BLaER1 (cell line): ENCODE data around the gene ROR1.

ENCODE experiments used
- H3K27ac ChIP-seq: shearing (Covaris generic); formaldehyde crosslinking; 2 replicates; pipeline ENCODE4 v1.8.1; 2022
- H3K27me3 ChIP-seq: shearing (Covaris generic); formaldehyde crosslinking; 2 replicates; pipeline ENCODE4 v1.8.1; 2022
- H3K36me3 ChIP-seq: shearing (Covaris generic); formaldehyde crosslinking; 2 replicates; pipeline ENCODE4 v1.8.1; 2022
- H3K4me1 ChIP-seq: shearing (Covaris generic); formaldehyde crosslinking; 2 replicates; pipeline ENCODE4 v1.8.1; 2022
- H3K4me2 ChIP-seq: shearing (Covaris generic); formaldehyde crosslinking; 2 replicates; pipeline ENCODE4 v1.8.1; 2022
- H3K4me3 ChIP-seq: shearing (Covaris generic); formaldehyde crosslinking; 2 replicates; pipeline ENCODE4 v1.8.1; 2022
- H3K9ac ChIP-seq: shearing (Covaris generic); formaldehyde crosslinking; 2 replicates; pipeline ENCODE4 v1.8.1; 2022
- H3K9me3 ChIP-seq: shearing (Covaris generic); formaldehyde crosslinking; 2 replicates; pipeline ENCODE4 v1.8.1; 2022
- H4K20me1 ChIP-seq: shearing (Covaris generic); formaldehyde crosslinking; 2 replicates; pipeline ENCODE4 v1.8.1; 2022
- Cebpa-rat ChIP-seq: shearing (Covaris generic); IDR thresholded peaks from 2 replicates; pipeline ENCODE4 v1.8.1; 2022

Gene ROR1

GRCh38 chr1:63789856-63790605 lies 16.2 kb downstream of the ROR1 start:
- H3K27me3 ChIP-seq: no peaks in the 10 kb centered on the region
- no peak for TF ChIP-seq Cebpa-rat
- no peak overlapping the region for H3K4me3 ChIP-seq
- no peak overlapping the region for H3K27ac ChIP-seq
- H3K4me1 ChIP-seq: peaks cover 11% of the 10 kb centered on the region
- no peak overlapping the region for H3K4me2 ChIP-seq
- H3K9ac ChIP-seq: no peak overlapping the region
- H3K9me3 ChIP-seq: no peaks in the 10 kb centered on the region
- H4K20me1 ChIP-seq: peaks cover 8% of the 10 kb centered on the region; the same call in 1 of the 2 replicates
- no peaks in the 10 kb centered on the region for H3K36me3 ChIP-seq

- Histone ChIP-seq H3K27me3 (no peaks in the 10 kb centered on the region), H3K9me3 (no peaks in the 10 kb centered on the region), H4K20me1 (peaks cover 15% of the 10 kb centered on the region; the same call in 1 of the 2 replicates), H3K36me3 (no peaks in the 10 kb centered on the region), H3K4me1 (peaks cover 11% of the 10 kb centered on the region), H3K4me3 (no peak overlapping the region), H3K4me2 (no peak overlapping the region), H3K9ac (no peak overlapping the region), H3K27ac (no peak overlapping the region)
- no peak for TF ChIP-seq Cebpa-rat
These were observed 17.2 kb downstream of the ROR1 start for GRCh38 chr1:63790989-63791388.

GRCh38 chr1:63792152-63792551 lies 18.3 kb downstream of the ROR1 start:
- TF ChIP-seq Cebpa-rat: no peak
- Histone ChIP-seq H3K36me3 (no peaks in the 10 kb centered on the region), H3K4me3 (no peak overlapping the region), H3K4me2 (peak overlapping the region; percentile 16; the same call in 1 of the 2 replicates), H3K4me1 (peaks cover 11% of the 10 kb centered on the region), H3K27ac (no peak overlapping the region), H3K9me3 (no peaks in the 10 kb centered on the region), H4K20me1 (peaks cover 20% of the 10 kb centered on the region; the same call in 1 of the 2 replicates), H3K27me3 (no peaks in the 10 kb centered on the region), H3K9ac (no peak overlapping the region)

- no peak overlapping the region for H3K27ac ChIP-seq
- H3K4me3 ChIP-seq: no peak overlapping the region
- H3K27me3 ChIP-seq: no peaks in the 10 kb centered on the region
- H3K4me1 ChIP-seq: peaks cover 11% of the 10 kb centered on the region
- peaks cover 31% of the 10 kb centered on the region; the same call in 1 of the 2 replicates for H4K20me1 ChIP-seq
- no peaks in the 10 kb centered on the region for H3K9me3 ChIP-seq
- H3K36me3 ChIP-seq: no peaks in the 10 kb centered on the region
- H3K4me2 ChIP-seq: no peak overlapping the region
- TF ChIP-seq Cebpa-rat: no peak
- no peak overlapping the region for H3K9ac ChIP-seq
These were observed 20.0 kb downstream of the ROR1 start for GRCh38 chr1:63793741-63794240.

- H4K20me1 ChIP-seq: peaks cover 31% of the 10 kb centered on the region; the same call in 1 of the 2 replicates
- no peak overlapping the region for H3K27ac ChIP-seq
- no peaks in the 10 kb centered on the region for H3K9me3 ChIP-seq
- no peaks in the 10 kb centered on the region for H3K27me3 ChIP-seq
- H3K4me2 ChIP-seq: no peak overlapping the region
- TF ChIP-seq Cebpa-rat: no peak
- H3K4me3 ChIP-seq: no peak overlapping the region
- H3K9ac ChIP-seq: no peak overlapping the region
- peaks cover 11% of the 10 kb centered on the region for H3K4me1 ChIP-seq
- H3K36me3 ChIP-seq: no peaks in the 10 kb centered on the region
These were observed 20.5 kb downstream of the ROR1 start for GRCh38 chr1:63794354-63794753.

GRCh38 chr1:63794939-63795378 lies 21.1 kb downstream of the ROR1 start:
- no peak overlapping the region for H3K9ac ChIP-seq
- peaks cover 31% of the 10 kb centered on the region; the same call in 1 of the 2 replicates for H4K20me1 ChIP-seq
- H3K4me2 ChIP-seq: no peak overlapping the region
- peaks cover 11% of the 10 kb centered on the region for H3K4me1 ChIP-seq
- H3K4me3 ChIP-seq: no peak overlapping the region
- H3K27me3 ChIP-seq: no peaks in the 10 kb centered on the region
- H3K27ac ChIP-seq: no peak overlapping the region
- H3K36me3 ChIP-seq: no peaks in the 10 kb centered on the region
- TF ChIP-seq Cebpa-rat: no peak
- H3K9me3 ChIP-seq: no peaks in the 10 kb centered on the region

GRCh38 chr1:63795455-63795854 lies 21.6 kb downstream of the ROR1 start:
- H3K4me1 ChIP-seq: peaks cover 11% of the 10 kb centered on the region
- no peak overlapping the region for H3K4me2 ChIP-seq
- no peak for TF ChIP-seq Cebpa-rat
- H3K36me3 ChIP-seq: no peaks in the 10 kb centered on the region
- no peaks in the 10 kb centered on the region for H3K9me3 ChIP-seq
- no peak overlapping the region for H3K27ac ChIP-seq
- no peaks in the 10 kb centered on the region for H3K27me3 ChIP-seq
- H3K4me3 ChIP-seq: no peak overlapping the region
- H4K20me1 ChIP-seq: peaks cover 31% of the 10 kb centered on the region; the same call in 1 of the 2 replicates
- H3K9ac ChIP-seq: no peak overlapping the region

- H3K9me3 ChIP-seq: no peaks in the 10 kb centered on the region
- peaks cover 36% of the 10 kb centered on the region; the same call in 1 of the 2 replicates for H4K20me1 ChIP-seq
- H3K9ac ChIP-seq: no peak overlapping the region
- H3K4me1 ChIP-seq: peaks cover 3% of the 10 kb centered on the region
- H3K27ac ChIP-seq: no peak overlapping the region
- no peaks in the 10 kb centered on the region for H3K36me3 ChIP-seq
- H3K4me2 ChIP-seq: no peak overlapping the region
- H3K27me3 ChIP-seq: no peaks in the 10 kb centered on the region
- no peak overlapping the region for H3K4me3 ChIP-seq
- no peak for TF ChIP-seq Cebpa-rat
These were observed 23.4 kb downstream of the ROR1 start for GRCh38 chr1:63797056-63797726.

- H3K4me1 ChIP-seq: no peaks in the 10 kb centered on the region
- H3K27me3 ChIP-seq: no peaks in the 10 kb centered on the region
- H3K9ac ChIP-seq: no peak overlapping the region
These were observed 24.5 kb downstream of the ROR1 start for GRCh38 chr1:63798284-63798683.

GRCh38 chr1:63799307-63799706 lies 25.5 kb downstream of the ROR1 start:
- H3K36me3 ChIP-seq: no peaks in the 10 kb centered on the region
- H4K20me1 ChIP-seq: peaks cover 31% of the 10 kb centered on the region; the same call in 1 of the 2 replicates
- no peak for TF ChIP-seq Cebpa-rat
- no peaks in the 10 kb centered on the region for H3K27me3 ChIP-seq
- no peak overlapping the region for H3K4me2 ChIP-seq
- no peak overlapping the region for H3K4me3 ChIP-seq
- H3K27ac ChIP-seq: no peak overlapping the region
- H3K4me1 ChIP-seq: peaks cover 7% of the 10 kb centered on the region; the same call in 1 of the 2 replicates
- no peak overlapping the region for H3K9ac ChIP-seq
- H3K9me3 ChIP-seq: no peaks in the 10 kb centered on the region

More at GRCh38 chr1:63798284-63798683, 24.5 kb downstream of the ROR1 start:
- Histone ChIP-seq H3K9me3 (no peaks in the 10 kb centered on the region), H3K27ac (no peak overlapping the region), H3K4me2 (no peak overlapping the region), H3K36me3 (no peaks in the 10 kb centered on the region), H4K20me1 (peaks cover 36% of the 10 kb centered on the region; the same call in 1 of the 2 replicates), H3K4me3 (no peak overlapping the region)
- no peak for TF ChIP-seq Cebpa-rat
